Measurements from ENCODE around the gene RTL10.

The RTL10 gene

GRCh38 chr22:19866665-19867009, 12.0 kb upstream of the RTL10 start:
- no peak for DNase-seq (ENCODE audit: low read depth in 1 of 2, low spot score in 1 of 2)

DNA sequence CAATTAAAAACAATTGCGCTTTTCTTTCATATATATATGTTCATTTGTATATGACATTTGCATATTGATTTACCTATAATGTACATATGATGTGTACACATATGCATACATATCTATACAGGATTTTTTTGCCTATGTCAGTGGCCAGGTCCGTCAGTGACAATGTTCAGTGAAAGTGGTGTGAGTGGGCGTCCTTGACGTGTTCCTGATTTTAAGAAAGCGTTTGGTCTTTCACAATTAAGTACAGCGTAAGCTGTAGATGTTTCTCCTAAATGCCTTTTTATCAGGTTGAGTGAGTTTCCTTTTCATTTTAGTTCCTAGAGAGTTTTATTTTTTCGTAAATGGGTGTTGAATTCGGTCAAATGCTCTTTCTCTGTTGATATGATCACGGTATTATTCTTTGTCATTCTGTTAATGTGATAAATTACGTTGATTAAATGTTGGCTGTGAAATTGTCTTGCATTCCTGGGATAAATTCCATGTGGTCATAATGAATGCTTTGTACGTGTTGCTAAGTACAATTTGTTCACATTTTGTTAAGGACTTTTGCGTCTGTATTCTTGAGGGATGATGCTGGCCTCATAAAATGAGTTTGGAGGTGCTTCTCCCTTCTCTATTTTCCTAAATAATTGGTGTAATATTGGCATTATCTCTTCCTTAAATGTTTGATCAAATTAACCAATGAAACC, 10.6 kb upstream of the RTL10 start:
- DNase-seq (ENCODE audit: low read depth in 1 of 2, low spot score in 1 of 2) = no peak

GRCh38 chr22:19864538-19865106, 9.9 kb upstream of the RTL10 start:
- no peak for DNase-seq (ENCODE audit: low read depth in 1 of 2, low spot score in 1 of 2)

- DNase-seq (ENCODE audit: low read depth in 1 of 2, low spot score in 1 of 2) = no peak
Observed at GRCh38 chr22:19863571-19863970, 8.9 kb upstream of the RTL10 start.

DNA sequence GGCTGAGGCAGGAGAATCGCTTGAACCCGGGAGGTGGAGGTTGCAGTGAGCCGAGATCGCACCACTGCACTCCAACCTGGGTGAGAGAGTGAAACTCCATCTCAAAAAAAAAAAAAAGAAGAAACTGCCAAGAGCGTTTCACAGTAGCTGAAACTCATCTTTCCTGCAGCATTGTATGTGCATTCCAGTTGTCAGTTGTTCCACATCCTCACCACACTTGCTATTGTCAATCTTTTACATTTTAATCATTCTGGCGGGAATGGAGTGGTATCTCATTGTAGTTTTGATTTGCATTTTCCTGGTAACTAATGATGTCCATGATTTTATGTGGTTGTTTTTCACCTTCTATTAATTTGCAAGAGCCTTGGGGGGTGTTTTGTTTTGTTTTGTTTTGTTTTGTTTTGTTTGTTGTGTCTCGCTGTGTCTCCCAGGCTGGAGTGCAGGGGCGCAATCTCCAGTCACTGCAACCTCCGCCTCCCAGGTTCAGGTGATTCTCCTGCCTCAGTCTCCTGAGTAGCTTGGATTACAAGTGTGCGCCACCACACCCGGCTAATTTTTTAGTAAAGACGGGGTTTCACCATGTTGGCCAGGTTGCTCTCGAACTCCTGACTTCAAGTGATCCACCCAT, 8.1 kb upstream of the RTL10 start:
- DNase-seq (ENCODE audit: low read depth in 1 of 2, low spot score in 1 of 2) = no peak

DNA sequence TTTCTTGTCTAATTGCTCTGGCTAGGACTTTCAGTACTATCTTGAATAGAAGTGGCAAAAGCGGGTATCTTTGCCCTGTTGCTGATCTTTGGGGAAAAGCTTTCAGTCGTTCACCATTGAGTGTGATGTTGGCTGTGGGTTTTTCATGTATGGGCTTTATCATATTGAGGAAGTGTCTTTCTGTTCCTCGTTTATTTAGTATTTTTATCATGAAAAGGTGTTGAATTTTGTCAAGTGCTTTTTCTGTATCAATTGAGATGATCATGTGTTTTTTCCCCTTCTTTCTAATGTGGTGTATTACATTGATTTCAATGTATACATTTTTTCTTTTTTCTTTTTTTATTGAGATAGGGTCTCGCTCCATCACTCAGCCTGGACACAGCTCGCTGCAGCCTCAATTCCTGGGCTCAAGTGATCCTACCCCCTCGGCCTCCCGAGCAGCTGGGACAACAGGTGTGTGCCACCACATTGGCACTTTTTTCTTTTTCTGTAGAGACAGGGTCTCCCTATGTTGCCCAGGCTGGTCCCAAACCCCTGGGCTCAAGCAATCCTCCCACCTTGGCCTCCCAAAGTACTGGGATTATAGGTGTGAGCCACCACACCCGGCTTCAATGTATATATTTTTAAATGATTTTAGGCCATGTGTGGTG, 5.3 kb upstream of the RTL10 start:
- no peak for DNase-seq (ENCODE audit: low read depth in 1 of 2, low spot score in 1 of 2)

GRCh38 chr22:19857382-19857781, 2.7 kb upstream of the RTL10 start:
- DNase-seq (ENCODE audit: low read depth in 1 of 2, low spot score in 1 of 2) = no peak

DNA sequence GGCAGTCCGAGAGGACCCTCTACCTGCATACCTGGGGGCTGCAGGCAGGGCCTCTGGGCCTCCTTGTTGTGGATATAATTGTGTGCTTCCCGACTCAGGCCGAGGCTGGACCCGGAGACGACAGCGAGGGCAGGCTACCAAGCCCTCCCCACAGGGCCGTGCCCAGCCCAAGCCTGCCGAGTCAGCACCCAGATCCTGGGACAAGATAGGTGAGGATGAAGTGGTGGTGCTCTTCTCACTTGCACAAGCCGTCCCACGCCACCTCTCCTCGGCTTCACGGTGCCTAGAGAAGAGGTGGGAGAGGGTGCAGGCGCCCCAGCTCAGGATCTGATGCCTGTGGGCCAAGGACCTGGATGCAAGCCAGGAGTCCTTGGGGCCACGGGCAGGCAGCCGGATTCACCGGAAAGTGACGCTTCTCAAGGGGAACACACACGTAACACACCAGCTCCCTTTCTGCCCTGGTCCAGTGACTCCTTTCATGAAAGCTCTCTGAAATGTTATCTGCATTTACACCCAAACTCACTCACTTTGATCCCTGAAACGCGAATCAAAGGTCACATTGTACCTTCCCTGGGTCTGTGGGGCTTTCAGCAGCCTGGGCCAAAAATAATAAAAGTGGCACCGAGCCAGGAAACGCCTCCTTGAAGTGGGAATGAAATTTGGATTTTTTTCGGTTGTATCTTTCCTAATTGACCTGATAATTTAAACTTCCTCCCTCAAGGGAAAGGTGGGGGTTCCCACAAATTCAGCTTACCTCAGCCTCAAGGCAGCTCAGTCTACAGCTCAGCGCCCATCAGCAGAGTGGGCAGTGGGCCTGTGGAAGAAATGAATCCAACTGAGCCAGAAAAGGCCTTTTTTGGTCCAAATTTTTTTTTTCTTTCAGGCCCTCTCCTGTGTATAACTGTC, 1.1 kb upstream of the RTL10 start:
- DNase-seq (ENCODE audit: low read depth in 1 of 2, low spot score in 1 of 2) = peak in 1 of 2 donors; percentile 47

DNA sequence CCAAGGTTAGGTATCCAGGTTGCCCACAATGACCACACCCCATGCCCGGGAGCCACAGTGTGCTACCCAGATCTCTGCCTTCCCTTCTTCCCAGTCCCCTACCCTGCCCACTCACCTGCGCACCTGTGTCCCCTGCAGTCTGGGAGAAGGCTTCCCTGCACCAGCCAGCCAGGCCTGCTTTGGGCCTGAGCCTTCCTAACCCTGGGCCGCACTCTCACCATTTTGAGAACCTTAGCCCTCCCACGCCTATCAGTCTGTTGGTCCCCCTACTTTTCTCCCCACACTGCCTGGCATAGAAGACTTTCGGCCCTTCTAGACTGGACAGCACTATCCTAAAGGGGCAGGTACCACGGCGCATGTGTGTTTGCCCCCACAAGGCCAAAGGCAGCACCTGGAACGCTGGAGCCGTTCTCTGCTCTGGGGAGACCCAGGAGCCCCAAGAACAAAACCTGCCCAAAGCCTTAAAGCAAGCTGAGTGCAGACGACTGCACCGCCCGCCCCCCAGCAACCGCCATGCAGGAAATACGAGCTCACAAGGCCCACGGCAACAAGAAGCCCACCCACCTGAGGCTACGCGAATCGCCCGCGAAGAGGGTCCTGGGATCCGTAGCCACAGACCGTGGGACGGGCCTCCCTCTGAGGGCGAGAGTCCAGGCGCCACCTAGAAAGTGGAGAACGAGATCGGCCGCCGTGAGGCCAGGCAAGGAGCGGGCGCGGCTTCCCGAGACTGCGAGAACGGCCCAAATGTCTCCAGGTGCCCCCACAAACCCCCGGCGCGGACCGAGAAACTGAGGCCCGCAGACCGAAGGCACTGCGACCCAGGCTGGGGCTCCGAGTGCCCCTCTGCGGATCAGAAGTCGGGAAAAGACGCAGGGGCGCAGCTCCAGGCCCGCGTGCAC, 546 bp downstream of the RTL10 start:
- no peak for DNase-seq (ENCODE audit: low read depth in 1 of 2, low spot score in 1 of 2)

- DNase-seq (ENCODE audit: low read depth in 1 of 2, low spot score in 1 of 2) = no peak
Observed at GRCh38 chr22:19853058-19853878, 1.4 kb downstream of the RTL10 start.

DNA sequence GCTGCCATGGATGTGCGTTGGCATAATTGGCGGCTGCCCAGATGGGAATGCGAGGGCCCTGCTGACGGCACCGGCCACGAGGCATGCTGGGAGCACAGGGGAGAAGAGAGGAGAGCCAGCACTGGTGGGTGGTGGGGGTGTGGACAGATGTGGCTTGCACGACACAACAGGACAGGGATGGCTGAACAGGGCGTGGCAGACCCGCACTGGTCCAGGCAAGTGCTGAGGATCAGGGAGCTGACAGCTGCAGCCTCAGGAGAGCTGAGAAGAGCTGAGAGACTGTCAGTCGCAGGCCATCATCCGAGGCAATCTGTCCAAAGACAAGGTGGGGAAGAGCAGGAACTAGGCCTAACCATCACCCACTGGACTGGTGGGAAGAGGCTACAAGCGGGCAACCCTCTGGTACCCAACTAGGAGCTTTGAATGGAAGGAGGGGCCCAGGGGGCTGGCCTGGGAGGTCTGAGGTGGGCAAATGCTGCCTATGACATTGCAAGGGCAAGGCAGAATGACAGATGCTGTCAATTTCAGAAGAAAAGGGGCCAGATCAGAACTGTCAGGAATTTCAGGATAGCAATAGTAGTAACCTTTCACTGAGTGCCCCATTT, 2.4 kb downstream of the RTL10 start:
- no peak for DNase-seq (ENCODE audit: low read depth in 1 of 2, low spot score in 1 of 2)

GRCh38 chr22:19851291-19852176, 3.1 kb downstream of the RTL10 start:
- no peak for DNase-seq (ENCODE audit: low read depth in 1 of 2, low spot score in 1 of 2)

DNA sequence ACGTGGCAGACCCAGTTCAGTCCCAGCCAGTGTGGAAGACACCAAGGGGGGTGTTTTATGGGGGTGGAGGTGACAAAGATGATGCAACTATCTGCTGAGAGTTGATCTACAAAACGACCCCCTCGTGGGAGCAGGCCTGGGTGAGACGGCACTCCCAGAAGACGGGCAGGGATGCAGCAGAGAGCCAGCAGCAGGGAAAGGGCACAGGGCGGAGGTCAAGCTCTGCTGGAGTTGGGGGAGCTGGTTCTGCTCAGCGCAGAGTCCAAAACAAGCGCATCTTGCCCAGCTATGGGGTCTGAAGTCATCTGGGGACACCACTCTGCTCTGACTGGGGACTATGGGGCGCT, 3.9 kb downstream of the RTL10 start:
- no peak for DNase-seq (ENCODE audit: low read depth in 1 of 2, low spot score in 1 of 2)

DNA sequence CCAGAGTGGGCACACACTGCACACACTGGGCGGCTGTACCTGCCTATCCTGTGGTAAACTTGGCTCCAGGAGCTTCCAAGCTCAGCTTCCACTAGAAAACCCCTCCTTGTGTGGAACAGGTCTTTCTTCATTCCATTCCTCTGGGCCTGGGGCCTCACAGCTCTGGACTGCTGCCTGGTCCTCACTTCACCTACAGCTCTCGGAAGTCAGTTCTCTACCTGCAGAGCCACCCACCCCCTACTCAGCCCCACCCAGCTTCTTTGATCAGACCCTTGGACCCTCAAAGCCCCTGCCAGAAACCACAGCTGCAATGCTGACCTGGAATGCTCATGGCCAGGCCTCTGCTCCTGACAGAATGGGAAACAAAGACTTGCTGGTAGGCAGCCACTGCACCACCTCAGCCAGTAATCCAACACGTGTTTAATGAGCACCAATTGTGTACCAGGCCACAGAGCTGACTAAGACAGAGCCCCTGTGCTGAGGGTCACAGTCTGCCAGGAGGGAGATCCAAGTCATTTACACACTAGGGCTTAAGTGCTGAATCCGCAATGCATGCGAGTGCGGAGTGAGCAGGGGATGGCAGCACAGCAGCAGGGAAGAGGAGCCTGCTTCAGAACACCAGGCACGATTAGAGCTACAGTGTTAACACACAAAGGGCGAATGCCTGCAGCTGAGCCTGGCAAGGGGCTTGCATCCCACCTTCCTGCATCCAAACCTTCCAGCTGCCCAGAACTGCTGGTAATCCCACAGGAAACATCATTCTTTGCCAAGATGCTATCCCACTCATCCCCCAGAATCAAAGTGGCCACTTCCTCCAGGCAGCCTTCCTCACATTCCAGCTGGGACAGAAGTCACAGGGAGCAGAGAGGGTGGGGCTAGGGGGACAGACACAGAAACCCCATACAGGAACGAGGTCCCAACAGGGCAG, 4.6 kb downstream of the RTL10 start:
- DNase-seq (ENCODE audit: low read depth in 1 of 2, low spot score in 1 of 2) = no peak

DNA sequence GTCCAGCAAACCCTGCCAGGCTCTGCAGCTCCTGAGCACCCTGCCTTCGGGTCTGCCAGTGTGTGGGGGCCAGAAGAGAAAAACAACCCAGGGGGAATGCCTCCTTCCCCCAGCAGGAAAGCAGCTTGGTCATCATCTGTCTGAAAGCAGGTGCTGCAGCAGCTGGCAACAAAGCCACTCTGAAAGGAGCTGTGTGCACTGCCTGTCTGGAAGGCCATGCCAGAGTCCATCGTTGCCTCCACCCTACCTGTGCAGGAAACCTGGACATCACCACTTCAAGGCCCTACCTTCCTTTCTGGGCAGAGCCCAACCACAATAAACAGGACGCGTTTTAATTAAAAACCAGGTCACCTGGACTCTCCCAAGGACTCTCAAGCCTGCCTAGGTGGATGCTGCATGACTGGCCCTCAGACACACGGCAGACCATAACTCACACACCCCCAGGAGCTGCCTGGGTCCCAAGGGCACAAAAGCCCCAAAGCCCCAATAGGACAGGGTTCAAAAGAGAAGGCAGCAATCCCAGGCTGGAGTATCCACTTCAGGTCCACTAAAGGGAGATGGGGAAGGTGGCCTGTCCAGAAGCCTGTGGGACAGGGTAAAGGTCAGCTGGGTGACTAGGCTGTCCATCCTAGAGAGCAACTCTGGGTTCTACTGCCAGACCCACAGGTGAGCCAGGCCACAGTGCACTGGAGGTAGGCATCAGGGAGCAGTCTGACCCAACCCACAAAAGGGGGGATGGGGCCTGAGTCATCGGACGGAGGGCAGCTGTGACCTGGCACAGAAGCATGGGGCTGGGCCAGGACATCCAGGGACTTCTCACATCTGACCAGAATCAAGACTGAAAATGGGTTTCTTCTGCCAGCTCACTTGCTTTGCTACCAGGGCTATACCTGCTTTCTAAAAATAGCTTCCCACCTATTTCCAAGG, 6.1 kb downstream of the RTL10 start:
- DNase-seq (ENCODE audit: low read depth in 1 of 2, low spot score in 1 of 2) = no peak

DNA sequence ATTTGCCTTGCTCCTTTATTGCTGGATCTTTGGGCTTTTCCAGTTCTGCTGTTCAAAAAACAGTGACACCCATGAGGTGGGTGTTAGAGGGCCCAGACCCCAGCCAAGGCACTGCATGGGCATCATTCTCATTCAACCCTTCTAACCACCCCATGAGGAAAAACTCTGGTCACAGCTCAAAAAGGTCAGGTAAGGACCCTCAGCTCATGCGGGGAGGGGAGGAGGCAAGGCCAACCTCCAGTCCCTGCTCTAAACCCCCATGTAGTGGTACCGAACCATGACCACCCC, 7.4 kb downstream of the RTL10 start:
- DNase-seq (ENCODE audit: low read depth in 1 of 2, low spot score in 1 of 2) = no peak

Data from stimulated activated CD4-positive, alpha-beta T cell treated with anti-CD3 and anti-CD28 coated beads, Interleukin-15, amount 100 ng/mL, for 1 hour (primary cell).